Breast epithelium (tissue), 4 donors: ENCODE results near the gene ANKH. TPM values are rescaled to one million over a fixed set of nuclear protein-coding genes. Genes with fewer than 3 reads are reported as not detected.

Source experiments
- DNase-seq, 2 donors: peaks; one replicate each; pipeline ENCODE4 v3.0.0-alpha.2; 2019; ENCODE audit warnings: low spot score in 2 of 2
- H3K27ac ChIP-seq, 2 donors: fragments of 200-600 bp; sonication (generic) in 1 of 2; one replicate each; pipeline ENCODE4 v1.5.1; 2016 to 2019; ENCODE audit warnings: mild to moderate bottlenecking in 1 of 2
- H3K27me3 ChIP-seq, 2 donors: fragments of 200-600 bp; sonication (generic) in 1 of 2; one replicate each; pipeline versions ENCODE4 v1.5.1 to v1.6.0; 2017 to 2019; ENCODE audit warnings: control low read depth in 1 of 2, mild to moderate bottlenecking in 1 of 2
- H3K36me3 ChIP-seq: fragments of 200-600 bp; one replicate; pipeline ENCODE4 v1.5.1; 2019
- H3K4me1 ChIP-seq, 2 donors: fragments of 200-600 bp; sonication (generic); one replicate each; pipeline ENCODE4 v1.5.1; 2016 to 2019; ENCODE audit warnings: control low read depth in 1 of 2
- H3K4me3 ChIP-seq, 3 donors: fragments of 200-600 bp; sonication (generic); 1 replicate in 2 of 3; 2 replicates in 1 of 3; pipeline ENCODE4 v1.5.1; 2016 to 2019; ENCODE audit warnings: mild to moderate bottlenecking in 3 of 3, moderate library complexity in 2 of 3
- H3K9me3 ChIP-seq, 2 donors: fragments of 200-600 bp; sonication (generic) in 1 of 2; one replicate each; pipeline ENCODE4 v1.5.1; 2016 to 2019; ENCODE audit warnings: control low read depth in 1 of 2
- POLR2A ChIP-seq: fragments of 450-650 bp; IDR thresholded peaks from one replicate; pipeline ENCODE4 v1.6.1; 2016; ENCODE audit warnings: antibody characterized with exemption, mild to moderate bottlenecking, moderate library complexity
- POLR2AphosphoS5 ChIP-seq, 3 donors: sonication (generic); formaldehyde crosslinking; IDR thresholded peaks; one replicate each; pipeline ENCODE4 v1.6.1; 2017; ENCODE audit warnings: antibody characterized with exemption in 3 of 3
- intact Hi-C: fragments of 100-400 bp; cut with DNase I; formaldehyde crosslinking; loops from one replicate; pipeline ENCODE4 v1.15.1; 2023; ENCODE audit warnings: low total_unique reads
- total RNA-seq, 3 donors: library from RNA; depleted of rRNA; stranded (reverse); fragments of >200 nt; gene quantifications; one replicate each; pipeline ENCODE4 v1.1.0, GENCODE V29; 2016
- TF ChIP-seq, protein P1 (sequence below), 3 donors: fragments of 450-650 bp; IDR thresholded peaks; one replicate each; pipeline ENCODE4 v1.5.1; 2016 to 2017; ENCODE audit warnings: antibody characterized with exemption in 3 of 3, mild to moderate bottlenecking in 3 of 3, moderate library complexity in 3 of 3

The ANKH gene
- total RNA-seq, 3 donors from 2014 or later: 31.5 to 83.1 (median 52.1) TPM

DNA sequence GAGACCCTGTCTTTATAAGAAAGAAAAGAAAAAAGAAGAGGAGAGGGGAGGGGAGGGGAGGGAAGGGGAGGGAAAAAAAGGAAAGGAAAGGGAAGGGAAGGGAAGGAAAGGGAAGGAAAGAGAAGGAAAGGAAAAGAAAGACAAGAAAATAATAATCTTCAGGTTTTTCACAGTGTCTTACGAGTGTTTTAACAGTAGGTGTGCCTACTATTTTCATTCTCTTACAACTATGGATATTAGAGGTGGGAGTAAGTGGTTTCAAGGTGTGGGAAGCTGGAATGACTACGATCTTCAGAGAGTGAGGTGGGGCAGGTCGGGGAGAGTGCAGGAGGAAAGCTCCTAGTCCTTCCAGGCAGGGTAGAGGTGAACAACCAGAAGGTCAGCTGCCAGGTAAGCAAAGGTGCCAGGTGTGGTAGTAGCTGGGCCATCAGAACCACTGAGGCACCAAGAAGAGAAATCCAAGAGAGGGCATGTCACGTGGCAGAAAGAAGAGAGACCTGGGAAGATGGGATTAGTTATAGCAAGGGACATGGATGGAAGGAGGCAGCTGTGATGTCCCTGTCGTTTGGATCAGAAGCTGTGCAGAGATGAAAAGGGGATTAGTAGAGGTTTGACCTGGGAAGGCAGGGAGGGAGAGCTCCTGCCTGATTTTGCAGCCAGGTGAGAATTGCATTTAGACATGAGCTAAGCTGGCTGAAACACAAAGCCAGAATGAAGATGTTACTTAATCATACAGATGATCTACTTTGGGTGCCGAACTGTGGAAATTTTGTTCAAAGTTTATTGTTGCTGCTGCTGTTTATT lies 111.6 kb downstream of the ANKH start:
- DNase-seq: no peak
- intact Hi-C loops: no loop called here
- no peaks in the 10 kb centered on the region for H3K36me3 ChIP-seq
- no peaks in the 10 kb centered on the region for H3K9me3 ChIP-seq
- no peak overlapping the region for H3K4me3 ChIP-seq
- H3K4me1 ChIP-seq: no peaks in the 10 kb centered on the region
- no peak overlapping the region for H3K27ac ChIP-seq
- H3K27me3 ChIP-seq: no peaks in the 10 kb centered on the region
- TF ChIP-seq POLR2AphosphoS5 (IDR thresholded peaks at IDR 0.05): no peak
- TF ChIP-seq POLR2A: no peak
- TF ChIP-seq, protein P1, sequence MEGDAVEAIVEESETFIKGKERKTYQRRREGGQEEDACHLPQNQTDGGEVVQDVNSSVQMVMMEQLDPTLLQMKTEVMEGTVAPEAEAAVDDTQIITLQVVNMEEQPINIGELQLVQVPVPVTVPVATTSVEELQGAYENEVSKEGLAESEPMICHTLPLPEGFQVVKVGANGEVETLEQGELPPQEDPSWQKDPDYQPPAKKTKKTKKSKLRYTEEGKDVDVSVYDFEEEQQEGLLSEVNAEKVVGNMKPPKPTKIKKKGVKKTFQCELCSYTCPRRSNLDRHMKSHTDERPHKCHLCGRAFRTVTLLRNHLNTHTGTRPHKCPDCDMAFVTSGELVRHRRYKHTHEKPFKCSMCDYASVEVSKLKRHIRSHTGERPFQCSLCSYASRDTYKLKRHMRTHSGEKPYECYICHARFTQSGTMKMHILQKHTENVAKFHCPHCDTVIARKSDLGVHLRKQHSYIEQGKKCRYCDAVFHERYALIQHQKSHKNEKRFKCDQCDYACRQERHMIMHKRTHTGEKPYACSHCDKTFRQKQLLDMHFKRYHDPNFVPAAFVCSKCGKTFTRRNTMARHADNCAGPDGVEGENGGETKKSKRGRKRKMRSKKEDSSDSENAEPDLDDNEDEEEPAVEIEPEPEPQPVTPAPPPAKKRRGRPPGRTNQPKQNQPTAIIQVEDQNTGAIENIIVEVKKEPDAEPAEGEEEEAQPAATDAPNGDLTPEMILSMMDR (IDR thresholded peaks at IDR 0.05): no peak

GRCh38 chr5:14757850-14758249 lies 113.7 kb downstream of the ANKH start:
- Histone ChIP-seq H3K36me3 (no peaks in the 10 kb centered on the region), H3K27ac (no peak overlapping the region), H3K4me1 (no peaks in the 10 kb centered on the region), H3K27me3 (no peaks in the 10 kb centered on the region), H3K9me3 (no peaks in the 10 kb centered on the region), H3K4me3 (no peak overlapping the region)
- TF ChIP-seq, protein P1 (IDR thresholded peaks at IDR 0.05): no peak
- no peak for TF ChIP-seq POLR2AphosphoS5 (IDR thresholded peaks at IDR 0.05)
- TF ChIP-seq POLR2A: no peak
- no peak for DNase-seq
- intact Hi-C loops: no loop called here

- no peaks in the 10 kb centered on the region for H3K9me3 ChIP-seq
- no peak for TF ChIP-seq POLR2A
- TF ChIP-seq POLR2AphosphoS5 (IDR thresholded peaks at IDR 0.05): no peak
- TF ChIP-seq, protein P1 (IDR thresholded peaks at IDR 0.05): no peak
- DNase-seq: no peak
- H3K36me3 ChIP-seq: no peaks in the 10 kb centered on the region
- intact Hi-C loops: no loop called here
- no peaks in the 10 kb centered on the region for H3K27me3 ChIP-seq
- H3K4me1 ChIP-seq: no peaks in the 10 kb centered on the region
- H3K4me3 ChIP-seq: no peak overlapping the region
- no peak overlapping the region for H3K27ac ChIP-seq
These were observed 115.1 kb downstream of the ANKH start for GRCh38 chr5:14756478-14756877.

DNA sequence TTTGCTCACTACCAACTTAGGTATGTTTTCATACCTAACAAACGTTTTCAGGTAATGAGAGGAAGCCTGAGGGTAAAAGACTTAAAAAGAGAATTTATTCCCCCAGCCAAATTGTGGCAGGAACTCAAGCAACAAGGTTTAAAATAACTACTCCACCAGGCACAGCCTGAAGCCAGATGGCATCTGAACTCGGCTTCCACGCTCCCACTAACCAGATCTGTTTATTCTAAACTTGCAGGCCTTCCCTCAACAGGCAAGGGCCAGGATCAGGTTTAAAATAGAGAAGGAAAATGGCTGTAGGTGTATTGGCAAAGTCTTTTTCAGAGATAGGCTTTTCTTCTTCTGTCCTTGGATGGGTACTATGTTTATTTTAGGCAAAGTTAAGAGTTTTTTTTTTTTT lies 117.6 kb downstream of the ANKH start:
- no peaks in the 10 kb centered on the region for H3K9me3 ChIP-seq
- TF ChIP-seq POLR2A (no peak), POLR2AphosphoS5 (IDR thresholded peaks at IDR 0.05) (no peak)
- TF ChIP-seq, protein P1 (IDR thresholded peaks at IDR 0.05): no peak
- H3K4me1 ChIP-seq: no peaks in the 10 kb centered on the region
- DNase-seq: no peak
- no peak overlapping the region for H3K27ac ChIP-seq
- no peak overlapping the region for H3K4me3 ChIP-seq
- H3K27me3 ChIP-seq: no peaks in the 10 kb centered on the region
- H3K36me3 ChIP-seq: no peaks in the 10 kb centered on the region
- intact Hi-C loops: no loop called here

DNA sequence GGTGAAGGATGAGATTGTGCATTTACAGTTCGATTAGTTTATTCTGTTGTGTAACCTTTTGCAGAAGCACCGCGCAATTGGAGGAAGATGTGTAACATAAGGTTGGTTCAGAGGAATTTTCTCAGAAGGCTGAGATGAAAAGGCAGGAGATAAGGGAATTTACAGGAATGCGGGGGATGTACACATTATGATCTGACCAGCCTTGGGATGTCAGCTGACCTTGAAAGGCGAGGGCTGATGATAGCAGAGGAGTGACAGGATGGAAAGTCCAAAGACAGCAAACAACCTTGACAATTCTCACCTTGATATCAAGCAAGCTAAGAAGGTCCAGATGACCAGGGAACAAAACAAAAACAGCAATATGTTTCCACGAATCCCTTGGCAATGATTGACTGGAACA lies 118.3 kb downstream of the ANKH start:
- Histone ChIP-seq H3K4me3 (no peak overlapping the region), H3K27ac (no peak overlapping the region), H3K9me3 (no peaks in the 10 kb centered on the region), H3K4me1 (no peaks in the 10 kb centered on the region), H3K36me3 (no peaks in the 10 kb centered on the region), H3K27me3 (no peaks in the 10 kb centered on the region)
- no peak for DNase-seq
- intact Hi-C loops: no loop called here
- TF ChIP-seq POLR2AphosphoS5 (IDR thresholded peaks at IDR 0.05): no peak
- TF ChIP-seq, protein P1 (IDR thresholded peaks at IDR 0.05): no peak
- TF ChIP-seq POLR2A: no peak
